Lung (tissue), 12 donors: Measurements from ENCODE around the gene SUPT3H. TPM values are rescaled to one million over a fixed set of nuclear protein-coding genes. Genes with fewer than 3 reads are reported as not detected.
"Not testable (repeated sequence)": the region's sequence is repeated elsewhere in the genome, so short reads cannot be mapped to it uniquely, and the experiment has no call there.

Experiments used
- ATAC-seq: fragments of 200-7000 bp; cut with Tn5 transposase; one replicate; pipeline ENCODE4 v1.9.1; 2020; ENCODE audit warnings: moderate number of reproducible peaks; ENCODE audit not compliant: insufficient read depth, low FRiP score
- DNase-seq, 3 donors: peaks; one replicate each; pipeline ENCODE4 v3.0.0-alpha.2; 2013 to 2017
- H3K27ac ChIP-seq, 2 donors: one replicate each; pipeline ENCODE4 v1.5.1; 2013; ENCODE audit warnings: mild to moderate bottlenecking in 2 of 2, moderate library complexity in 2 of 2, control low read depth in 1 of 2, inconsistent platforms in 1 of 2, low read depth in 1 of 2, low read length in 1 of 2
- H3K27me3 ChIP-seq, 3 donors: one replicate each; pipeline ENCODE4 v1.5.1; 2013; ENCODE audit warnings: low read length in 2 of 3; ENCODE audit not compliant: control insufficient read depth in 3 of 3, insufficient read depth in 3 of 3
- H3K36me3 ChIP-seq, 4 donors: one replicate each; pipeline ENCODE4 v1.5.1; 2013; ENCODE audit warnings: low read length in 4 of 4, mild to moderate bottlenecking in 1 of 4, moderate library complexity in 1 of 4; ENCODE audit not compliant: control insufficient read depth in 4 of 4, insufficient read depth in 4 of 4
- H3K4me1 ChIP-seq, 5 donors: one replicate each; pipeline ENCODE4 v1.5.1; 2013; ENCODE audit warnings: low read length in 5 of 5, mild to moderate bottlenecking in 2 of 5, moderate library complexity in 1 of 5; ENCODE audit not compliant: control insufficient read depth in 5 of 5, insufficient read depth in 5 of 5
- H3K4me3 ChIP-seq: one replicate; pipeline ENCODE4 v1.5.1; 2013; ENCODE audit warnings: mild to moderate bottlenecking, control low read depth, moderate library complexity
- H3K9ac ChIP-seq, 2 donors: one replicate each; pipeline ENCODE4 v1.5.1; 2013; ENCODE audit warnings: low read length in 2 of 2, control low read depth in 1 of 2; ENCODE audit not compliant: insufficient read depth in 1 of 2
- H3K9me3 ChIP-seq, 4 donors: one replicate each; pipeline ENCODE4 v1.5.1; 2013; ENCODE audit warnings: low read length in 3 of 4, mild to moderate bottlenecking in 1 of 4, moderate library complexity in 1 of 4; ENCODE audit not compliant: control insufficient read depth in 4 of 4, insufficient read depth in 3 of 4
- CTCF ChIP-seq: IDR thresholded peaks from 2 replicates; pipeline ENCODE4 v1.5.1; 2012; ENCODE audit warnings: mild to moderate bottlenecking; ENCODE audit errors: control extremely low read depth, extremely low read depth
- WGBS, 2 donors: extraction: QIAGEN DNeasy Blood & Tissue Kit; methylation state at CpG; one replicate each; pipeline ENCODE4 v1.1.7; 2013; 5-methylcytosine and 5-hydroxymethylcytosine counted together
- polyA plus RNA-seq, 2 donors: library from polyadenylated mRNA; stranded (reverse); fragments of 200-250 nt; gene quantifications; one replicate each; pipeline ENCODE4 v1.2.1, GENCODE V29; 2013
- total RNA-seq, 2 donors: library from RNA; depleted of rRNA in 1 of 2; stranded (reverse); fragments of >200 nt in 1 of 2; gene quantifications; one replicate each; pipeline ENCODE4 v1.2.1, GENCODE V29; 2014 to 2021
- donor health status: control.
- donor health status: control.
- donor health status: Bipolar disorder and iron deficiency.
- donor health status: healthy.
- donor health status: DM: yes; HTN: yes; CAD: no.

SUPT3H gene
- total and polyA plus RNA-seq, 4 donors = 5.2 to 17.4 (median 8.2) TPM

- Histone ChIP-seq H3K4me1 (no peaks in the 10 kb centered on the region), H3K4me3 (no peak overlapping the region), H3K9ac (no peak overlapping the region), H3K9me3 (no peaks in the 10 kb centered on the region), H3K36me3 (no peaks in the 10 kb centered on the region), H3K27me3 (no peaks in the 10 kb centered on the region), H3K27ac (no peak overlapping the region)
- no peak for ATAC-seq
- TF ChIP-seq CTCF = no peak
- 95 to 96% methylated on average over 2 of the region's 2 CpGs for WGBS, 2 donors
- no peak for DNase-seq
Observed at GRCh38 chr6:45187836-45188235, 189.9 kb downstream of the SUPT3H start.

- ATAC-seq (no peak), DNase-seq (no peak)
- no peak overlapping the region for H3K9ac ChIP-seq
- WGBS, 2 donors = 90 to 92% methylated on average over 2 of the region's 2 CpGs
- no peak for TF ChIP-seq CTCF
- no peaks in the 10 kb centered on the region for H3K27me3 ChIP-seq
- no peaks in the 10 kb centered on the region for H3K36me3 ChIP-seq
- no peak overlapping the region for H3K4me3 ChIP-seq
- H3K27ac ChIP-seq = no peak overlapping the region
- H3K4me1 ChIP-seq = no peaks in the 10 kb centered on the region
- no peaks in the 10 kb centered on the region for H3K9me3 ChIP-seq
Observed at GRCh38 chr6:45185403-45186251, 192.1 kb downstream of the SUPT3H start.

- DNase-seq (no peak), ATAC-seq (no peak)
- Histone ChIP-seq H3K9ac (no peak overlapping the region), H3K27ac (no peak overlapping the region), H3K4me1 (no peaks in the 10 kb centered on the region), H3K36me3 (no peaks in the 10 kb centered on the region), H3K9me3 (no peaks in the 10 kb centered on the region), H3K4me3 (no peak overlapping the region), H3K27me3 (no peaks in the 10 kb centered on the region)
- TF ChIP-seq CTCF = no peak
- 96 to 97% methylated on average over 4 of the region's 4 CpGs for WGBS, 2 donors
Observed at GRCh38 chr6:45184937-45185336, 192.8 kb downstream of the SUPT3H start.

- no peak for TF ChIP-seq CTCF
- Histone ChIP-seq H3K27ac (no peak overlapping the region), H3K36me3 (no peaks in the 10 kb centered on the region), H3K27me3 (no peaks in the 10 kb centered on the region), H3K9ac (no peak overlapping the region), H3K9me3 (no peaks in the 10 kb centered on the region), H3K4me1 (no peaks in the 10 kb centered on the region), H3K4me3 (no peak overlapping the region)
- DNase-seq (no peak), ATAC-seq (no peak)
- 89% methylated on average over 4 of the region's 4 CpGs for WGBS, 2 donors
Observed at GRCh38 chr6:45184040-45184439, 193.7 kb downstream of the SUPT3H start.

- not testable (repeated sequence) for H3K27ac ChIP-seq, H3K4me3 ChIP-seq, H3K4me1 ChIP-seq, H3K9me3 ChIP-seq, ATAC-seq, H3K27me3 ChIP-seq, DNase-seq, H3K9ac ChIP-seq, H3K36me3 ChIP-seq
- WGBS, 2 donors = 77 to 84% methylated on average over 5 to 8 of the region's 9 CpGs
Observed at GRCh38 chr6:45176373-45176772, 201.4 kb downstream of the SUPT3H start.
